Vagina (tissue), 2 donors: Measurements from ENCODE around the gene EHD3. TPM values are rescaled to one million over a fixed set of nuclear protein-coding genes. Genes with fewer than 3 reads are reported as not detected.
A peak's percentile ranks its signal among the peaks of the same experiment; 100 is the strongest.

Experiments used
- DNase-seq, 2 donors: peaks; one replicate each; pipeline ENCODE4 v3.0.0-alpha.2; 2017; ENCODE audit errors: extremely low spot score in 2 of 2
- H3K27ac ChIP-seq: fragments of 200-600 bp; sonication (generic); one replicate; pipeline ENCODE4 v1.5.1; 2019
- H3K27me3 ChIP-seq: fragments of 200-600 bp; sonication (generic); one replicate; pipeline ENCODE4 v1.5.1; 2019
- H3K36me3 ChIP-seq, 2 donors: fragments of 200-600 bp; sonication (generic); one replicate each; pipeline ENCODE4 v1.5.1; 2017 to 2019
- H3K4me1 ChIP-seq: fragments of 200-600 bp; sonication (generic); one replicate; pipeline ENCODE4 v1.5.1; 2019
- H3K4me3 ChIP-seq, 2 donors: fragments of 200-600 bp; sonication (generic); 1 replicate in 1 of 2; 2 replicates in 1 of 2; pipeline ENCODE4 v1.5.1; 2016 to 2019
- H3K9me3 ChIP-seq: fragments of 200-600 bp; sonication (generic); one replicate; pipeline ENCODE4 v1.5.1; 2019
- POLR2A ChIP-seq, 2 donors: fragments of 450-650 bp; IDR thresholded peaks; one replicate each; pipeline ENCODE4 v1.6.1; 2017; ENCODE audit warnings: antibody characterized with exemption in 2 of 2, mild to moderate bottlenecking in 2 of 2, moderate library complexity in 2 of 2
- POLR2AphosphoS5 ChIP-seq, 2 donors: sonication (generic); formaldehyde crosslinking; IDR thresholded peaks; one replicate each; pipeline ENCODE4 v1.9.0; 2017; ENCODE audit warnings: antibody characterized with exemption in 2 of 2, mild to moderate bottlenecking in 2 of 2, low read depth in 1 of 2; ENCODE audit not compliant: insufficient read depth in 1 of 2
- intact Hi-C: fragments of 100-400 bp; cut with DNase I; formaldehyde crosslinking; loops from one replicate; pipeline ENCODE4 v1.15.1; 2023
- total RNA-seq: library from RNA; depleted of rRNA; stranded (reverse); fragments of >200 nt; gene quantifications from one replicate; pipeline ENCODE4 v1.2.3, GENCODE V29; 2016
- TF ChIP-seq, protein P1 (sequence below), 3 experiments: fragments of 450-650 bp in 2 of 3; fragments of 200-600 bp in 1 of 3; sonication (generic) in 1 of 3; IDR thresholded peaks; one replicate each; pipeline ENCODE4 v1.5.1; 2017 to 2019; ENCODE audit warnings: antibody characterized with exemption in 3 of 3, mild to moderate bottlenecking in 2 of 3, moderate library complexity in 2 of 3

EHD3 gene
- total RNA-seq, 1 donor from 2014 or later = 10.3 TPM

DNA sequence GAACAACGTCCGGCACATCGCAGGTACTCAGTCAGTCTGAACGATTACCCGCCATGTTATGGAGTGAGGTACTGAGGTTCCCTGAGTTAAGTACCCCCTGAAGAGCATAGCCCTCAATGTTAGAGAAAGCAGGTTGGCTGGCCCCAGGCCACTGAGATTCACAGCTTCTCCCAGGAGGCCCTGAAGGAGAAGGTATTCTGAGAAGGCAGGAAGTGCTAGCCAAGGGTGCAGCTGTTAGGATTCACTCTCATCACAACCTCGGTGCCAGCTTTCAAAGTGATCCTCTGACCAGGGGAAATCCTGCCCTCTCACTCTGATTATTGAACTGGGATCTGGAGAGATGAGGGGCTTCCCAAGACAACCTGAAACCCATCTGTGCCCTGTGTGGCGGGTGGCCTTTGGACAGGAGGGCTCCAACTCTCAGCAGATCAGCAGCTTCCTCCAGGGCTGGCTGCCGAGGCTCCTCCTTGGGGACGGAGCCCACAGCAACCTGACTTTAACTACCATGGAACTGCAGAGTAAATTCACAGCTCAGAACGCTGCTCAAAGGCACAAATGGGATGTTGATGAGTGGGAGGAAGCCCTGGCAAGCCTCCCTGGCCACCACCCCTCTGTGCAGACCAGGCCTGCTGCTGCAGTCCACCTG, 7.8 kb downstream of the EHD3 start:
- TF ChIP-seq, protein P1, sequence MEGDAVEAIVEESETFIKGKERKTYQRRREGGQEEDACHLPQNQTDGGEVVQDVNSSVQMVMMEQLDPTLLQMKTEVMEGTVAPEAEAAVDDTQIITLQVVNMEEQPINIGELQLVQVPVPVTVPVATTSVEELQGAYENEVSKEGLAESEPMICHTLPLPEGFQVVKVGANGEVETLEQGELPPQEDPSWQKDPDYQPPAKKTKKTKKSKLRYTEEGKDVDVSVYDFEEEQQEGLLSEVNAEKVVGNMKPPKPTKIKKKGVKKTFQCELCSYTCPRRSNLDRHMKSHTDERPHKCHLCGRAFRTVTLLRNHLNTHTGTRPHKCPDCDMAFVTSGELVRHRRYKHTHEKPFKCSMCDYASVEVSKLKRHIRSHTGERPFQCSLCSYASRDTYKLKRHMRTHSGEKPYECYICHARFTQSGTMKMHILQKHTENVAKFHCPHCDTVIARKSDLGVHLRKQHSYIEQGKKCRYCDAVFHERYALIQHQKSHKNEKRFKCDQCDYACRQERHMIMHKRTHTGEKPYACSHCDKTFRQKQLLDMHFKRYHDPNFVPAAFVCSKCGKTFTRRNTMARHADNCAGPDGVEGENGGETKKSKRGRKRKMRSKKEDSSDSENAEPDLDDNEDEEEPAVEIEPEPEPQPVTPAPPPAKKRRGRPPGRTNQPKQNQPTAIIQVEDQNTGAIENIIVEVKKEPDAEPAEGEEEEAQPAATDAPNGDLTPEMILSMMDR (IDR thresholded peaks at IDR 0.05) = no peak
- TF ChIP-seq POLR2A (IDR thresholded peaks at IDR 0.05) (no peak), POLR2AphosphoS5 (IDR thresholded peaks at IDR 0.05; ENCODE audit: insufficient read depth in 1 of 2, low read depth in 1 of 2) (no peak)
- Histone ChIP-seq H3K4me1 (peaks cover 30% of the 10 kb centered on the region), H3K4me3 (no peak overlapping the region), H3K27me3 (no peaks in the 10 kb centered on the region), H3K36me3 (no peaks in the 10 kb centered on the region), H3K9me3 (no peaks in the 10 kb centered on the region), H3K27ac (no peak overlapping the region)
- intact Hi-C loops = no loop called here
- peak in 1 of 2 donors; percentile 74 for DNase-seq

GRCh38 chr2:31243053-31243452, 9.1 kb downstream of the EHD3 start:
- no peak for DNase-seq
- TF ChIP-seq POLR2A (IDR thresholded peaks at IDR 0.05) = no peak
- TF ChIP-seq POLR2AphosphoS5 (IDR thresholded peaks at IDR 0.05; ENCODE audit: insufficient read depth in 1 of 2, low read depth in 1 of 2) = no peak
- TF ChIP-seq, protein P1 (IDR thresholded peaks at IDR 0.05) = no peak
- intact Hi-C loops = no loop called here

GRCh38 chr2:31244101-31244500, 10.1 kb downstream of the EHD3 start:
- no peaks in the 10 kb centered on the region for H3K9me3 ChIP-seq
- intact Hi-C loops = no loop called here
- no peak overlapping the region for H3K27ac ChIP-seq
- H3K36me3 ChIP-seq = peaks cover 0 to 8% of the 10 kb centered on the region in 2 donors
- H3K27me3 ChIP-seq = no peaks in the 10 kb centered on the region
- DNase-seq = no peak
- peaks cover 19% of the 10 kb centered on the region for H3K4me1 ChIP-seq
- no peak overlapping the region for H3K4me3 ChIP-seq
- no peak for TF ChIP-seq POLR2AphosphoS5 (IDR thresholded peaks at IDR 0.05; ENCODE audit: insufficient read depth in 1 of 2, low read depth in 1 of 2)
- TF ChIP-seq, protein P1 (IDR thresholded peaks at IDR 0.05) = no peak
- no peak for TF ChIP-seq POLR2A (IDR thresholded peaks at IDR 0.05)

More at GRCh38 chr2:31243053-31243452, 9.1 kb downstream of the EHD3 start:
- no peaks in the 10 kb centered on the region for H3K9me3 ChIP-seq
- peaks cover 0 to 6% of the 10 kb centered on the region in 2 donors for H3K36me3 ChIP-seq
- no peaks in the 10 kb centered on the region for H3K27me3 ChIP-seq
- no peak overlapping the region for H3K27ac ChIP-seq
- H3K4me1 ChIP-seq = peaks cover 29% of the 10 kb centered on the region
- no peak overlapping the region for H3K4me3 ChIP-seq

DNA sequence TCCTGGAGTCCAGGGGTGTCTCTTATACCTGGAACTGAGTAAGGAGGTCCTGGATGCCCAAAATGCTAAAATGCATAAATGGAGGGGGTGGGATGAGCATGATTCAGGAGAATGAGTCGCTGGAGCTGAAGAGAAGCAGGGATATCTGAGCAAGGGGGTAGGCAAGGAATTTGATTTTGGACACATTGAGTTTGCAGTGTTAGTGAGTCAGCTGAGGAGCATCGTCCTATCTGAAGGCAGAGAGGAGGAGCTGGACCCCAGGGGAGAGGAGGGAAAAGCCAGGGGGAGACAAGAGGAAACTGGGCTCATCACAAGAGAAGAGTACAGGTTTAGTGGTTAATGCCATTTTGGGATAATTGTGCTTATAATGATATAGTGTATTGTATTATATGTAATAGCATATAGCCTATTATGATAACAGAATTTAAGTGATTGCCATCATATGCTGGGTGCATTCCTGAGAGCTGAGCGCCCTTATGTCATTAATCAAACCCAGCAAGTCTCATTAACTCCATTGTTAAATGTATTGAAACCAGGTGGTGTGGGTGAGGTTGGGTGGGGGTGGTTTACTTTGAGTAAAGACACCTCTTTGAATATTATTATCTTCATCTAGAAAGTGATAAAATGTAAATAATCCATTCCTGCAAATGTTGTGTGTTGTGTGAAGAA, 12.4 kb downstream of the EHD3 start:
- intact Hi-C loops = no loop called here
- H3K4me1 ChIP-seq = no peaks in the 10 kb centered on the region
- H3K36me3 ChIP-seq = peaks cover 0 to 8% of the 10 kb centered on the region in 2 donors
- no peak overlapping the region for H3K4me3 ChIP-seq
- no peak for DNase-seq
- no peak overlapping the region for H3K27ac ChIP-seq
- TF ChIP-seq, protein P1 (IDR thresholded peaks at IDR 0.05) = no peak
- TF ChIP-seq POLR2AphosphoS5 (IDR thresholded peaks at IDR 0.05; ENCODE audit: insufficient read depth in 1 of 2, low read depth in 1 of 2) (no peak), POLR2A (IDR thresholded peaks at IDR 0.05) (no peak)
- no peaks in the 10 kb centered on the region for H3K27me3 ChIP-seq
- no peaks in the 10 kb centered on the region for H3K9me3 ChIP-seq

- DNase-seq = no peak
Observed at GRCh38 chr2:31247711-31248110, 13.8 kb downstream of the EHD3 start.

More at GRCh38 chr2:31247711-31248110, 13.8 kb downstream of the EHD3 start:
- Histone ChIP-seq H3K9me3 (no peaks in the 10 kb centered on the region), H3K4me3 (no peak overlapping the region), H3K27ac (no peak overlapping the region), H3K4me1 (no peaks in the 10 kb centered on the region), H3K27me3 (no peaks in the 10 kb centered on the region), H3K36me3 (peaks cover 0 to 8% of the 10 kb centered on the region in 2 donors)
- intact Hi-C loops = no loop called here
- no peak for TF ChIP-seq POLR2A (IDR thresholded peaks at IDR 0.05)
- TF ChIP-seq POLR2AphosphoS5 (IDR thresholded peaks at IDR 0.05; ENCODE audit: insufficient read depth in 1 of 2, low read depth in 1 of 2) = no peak
- TF ChIP-seq, protein P1 (IDR thresholded peaks at IDR 0.05) = no peak
